ENCODE measurements around the gene NBAS.

NBAS gene

DNA sequence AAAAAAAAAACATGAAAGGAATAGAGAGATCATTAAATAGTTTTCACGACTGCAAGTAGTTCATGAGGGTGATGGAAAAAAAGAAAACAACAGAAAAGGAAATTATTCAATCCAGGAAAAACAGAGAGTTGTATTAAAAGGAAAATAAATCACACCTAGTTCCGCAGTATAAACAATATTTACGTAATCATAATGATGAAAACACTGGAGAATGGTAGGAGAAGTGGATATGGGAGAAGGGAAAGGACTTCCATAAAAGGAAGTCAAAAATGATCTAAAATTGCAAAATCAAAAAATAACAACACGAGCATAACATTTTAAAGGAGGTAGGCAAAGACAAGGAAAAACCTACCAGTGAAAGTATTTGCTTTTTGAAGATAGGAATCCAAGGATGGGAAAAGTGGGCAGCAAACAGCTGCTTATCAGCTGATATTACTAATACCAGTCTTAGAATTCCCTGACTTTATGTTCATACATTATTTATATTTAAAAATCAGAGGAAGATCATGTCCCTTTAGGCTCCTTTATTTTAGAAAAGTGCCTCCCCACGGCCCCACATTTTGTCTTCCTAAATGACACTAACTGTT is 160.8 kb downstream of the NBAS start:
- TF ChIP-seq, protein P1, sequence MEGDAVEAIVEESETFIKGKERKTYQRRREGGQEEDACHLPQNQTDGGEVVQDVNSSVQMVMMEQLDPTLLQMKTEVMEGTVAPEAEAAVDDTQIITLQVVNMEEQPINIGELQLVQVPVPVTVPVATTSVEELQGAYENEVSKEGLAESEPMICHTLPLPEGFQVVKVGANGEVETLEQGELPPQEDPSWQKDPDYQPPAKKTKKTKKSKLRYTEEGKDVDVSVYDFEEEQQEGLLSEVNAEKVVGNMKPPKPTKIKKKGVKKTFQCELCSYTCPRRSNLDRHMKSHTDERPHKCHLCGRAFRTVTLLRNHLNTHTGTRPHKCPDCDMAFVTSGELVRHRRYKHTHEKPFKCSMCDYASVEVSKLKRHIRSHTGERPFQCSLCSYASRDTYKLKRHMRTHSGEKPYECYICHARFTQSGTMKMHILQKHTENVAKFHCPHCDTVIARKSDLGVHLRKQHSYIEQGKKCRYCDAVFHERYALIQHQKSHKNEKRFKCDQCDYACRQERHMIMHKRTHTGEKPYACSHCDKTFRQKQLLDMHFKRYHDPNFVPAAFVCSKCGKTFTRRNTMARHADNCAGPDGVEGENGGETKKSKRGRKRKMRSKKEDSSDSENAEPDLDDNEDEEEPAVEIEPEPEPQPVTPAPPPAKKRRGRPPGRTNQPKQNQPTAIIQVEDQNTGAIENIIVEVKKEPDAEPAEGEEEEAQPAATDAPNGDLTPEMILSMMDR (conservative IDR thresholded peaks at IDR 0.05), result no peak
- H3K27ac ChIP-seq, result no peak overlapping the region

DNA sequence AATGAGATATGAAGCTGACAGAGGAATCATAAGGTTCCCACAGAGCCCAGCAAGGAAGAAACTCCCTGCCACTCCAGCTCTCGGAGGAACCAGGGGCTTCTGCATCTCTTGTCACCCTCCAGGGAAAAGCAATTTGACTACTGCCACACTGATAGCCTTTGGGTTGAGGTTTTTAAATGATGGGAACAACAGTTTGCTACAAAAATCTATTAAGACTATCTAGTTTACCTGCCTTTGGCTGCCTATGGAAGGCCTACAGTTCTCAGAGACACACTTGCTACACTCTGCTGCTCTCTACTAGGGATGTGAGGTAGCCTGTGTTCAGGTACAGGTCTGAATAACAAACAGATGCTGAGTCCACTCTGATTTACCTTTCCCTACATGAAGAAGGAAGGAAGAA is 161.9 kb downstream of the NBAS start:
- no peak overlapping the region for H3K27ac ChIP-seq
- TF ChIP-seq, protein P1 (conservative IDR thresholded peaks at IDR 0.05), result no peak

DNA sequence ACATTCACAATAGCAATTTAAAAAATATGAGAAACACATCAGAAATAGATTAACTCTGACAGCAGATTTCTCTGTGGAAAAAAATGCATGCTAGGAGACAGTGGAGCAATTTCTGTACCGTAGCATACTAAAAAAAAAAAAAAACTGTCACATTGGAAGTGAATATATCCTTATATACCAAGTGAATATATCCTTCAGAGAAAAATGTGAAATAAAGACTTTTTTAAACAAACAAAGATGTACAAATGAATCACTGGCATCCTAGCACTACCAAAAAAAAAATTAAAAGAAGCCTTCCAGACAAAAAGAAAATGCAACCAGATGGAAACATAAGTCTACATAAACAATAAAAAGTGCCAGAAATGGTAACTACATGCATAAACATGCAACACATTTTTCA is 169.4 kb downstream of the NBAS start:
- TF ChIP-seq, protein P1 (conservative IDR thresholded peaks at IDR 0.05), result no peak
- no peak overlapping the region for H3K27ac ChIP-seq

DNA sequence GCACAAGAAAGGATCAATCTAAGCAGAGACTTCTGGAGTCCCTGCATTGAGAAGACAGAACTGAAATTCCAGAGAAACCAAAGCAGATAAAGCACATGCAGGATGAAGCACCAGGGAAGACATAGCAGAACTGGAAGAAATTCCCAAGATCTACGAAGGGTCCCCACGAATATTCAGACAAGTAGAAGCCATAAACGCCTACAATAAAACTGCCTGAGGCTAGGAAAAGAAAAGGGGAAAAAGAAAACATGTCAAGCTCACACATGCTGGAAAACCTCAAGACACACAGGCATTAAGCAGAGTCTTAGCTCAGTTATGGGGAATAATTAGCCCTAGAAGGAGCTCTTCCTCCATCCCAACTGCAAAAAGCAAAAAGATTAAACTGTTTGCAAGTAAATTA is 171.2 kb downstream of the NBAS start:
- TF ChIP-seq, protein P1 (conservative IDR thresholded peaks at IDR 0.05), result no peak

DNA sequence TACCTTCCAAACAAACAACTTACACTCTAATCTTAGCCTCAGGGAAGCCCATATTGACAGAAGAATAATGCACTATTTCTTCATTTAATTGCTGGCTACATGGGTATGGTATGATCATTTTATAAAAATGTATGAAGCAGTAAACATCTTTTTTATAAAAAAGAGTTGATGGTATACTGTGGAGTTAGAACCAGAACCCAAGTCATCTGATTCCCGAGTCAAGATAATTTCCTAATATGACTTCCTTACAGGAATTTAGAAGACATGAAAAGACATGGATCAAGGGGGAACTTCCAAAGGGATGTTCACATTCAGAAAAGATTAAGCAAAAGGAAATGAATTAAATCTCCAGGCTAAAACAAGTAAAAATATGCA is 171.8 kb downstream of the NBAS start:
- TF ChIP-seq, protein P1 (conservative IDR thresholded peaks at IDR 0.05), result no peak
- H3K27ac ChIP-seq, result no peak overlapping the region

More for the DNA sequence above, 171.2 kb downstream of the NBAS start:
- no peak overlapping the region for H3K27ac ChIP-seq

DNA sequence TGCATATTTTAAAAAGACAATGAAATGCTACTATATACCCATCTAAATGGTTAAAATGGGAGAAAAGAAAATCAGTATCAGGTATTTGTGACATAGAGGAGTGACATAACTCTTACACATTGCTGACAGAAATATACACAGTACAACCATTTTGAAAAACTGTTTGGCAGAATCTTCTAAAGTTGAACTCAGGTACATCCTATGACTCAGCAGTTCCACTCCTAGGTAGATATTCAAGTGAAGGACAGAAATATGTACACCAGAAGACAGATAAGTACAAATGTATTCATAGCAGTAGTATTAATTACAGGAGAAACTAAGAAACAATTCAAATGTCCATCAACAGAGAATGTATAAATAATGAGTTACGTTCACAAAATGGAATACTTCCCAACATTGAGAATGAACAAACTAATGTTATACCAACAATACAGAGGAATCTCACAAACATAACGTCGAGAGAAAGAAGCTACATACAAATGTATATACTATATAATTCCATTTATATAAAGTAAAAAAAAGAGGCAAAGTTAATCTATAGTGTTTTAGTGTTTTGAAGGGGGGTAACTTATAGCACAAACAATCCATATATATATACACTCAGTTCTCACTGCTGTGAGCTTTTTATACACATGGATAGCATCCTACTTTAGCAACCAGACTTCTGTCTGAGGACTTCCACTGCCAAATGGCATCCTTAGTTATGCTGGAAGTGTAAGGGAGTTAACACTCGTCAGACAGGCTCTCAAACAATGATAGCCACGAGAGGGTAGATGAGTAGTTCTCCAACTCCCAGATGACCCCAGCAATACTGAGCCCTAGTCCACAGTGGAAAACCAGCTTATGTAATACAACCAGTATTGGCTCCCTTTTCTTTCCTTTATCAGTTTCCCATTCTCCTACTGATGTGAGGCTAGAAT is 172.5 kb downstream of the NBAS start:
- no peak overlapping the region for H3K27ac ChIP-seq
- TF ChIP-seq, protein P1 (conservative IDR thresholded peaks at IDR 0.05), result no peak

DNA sequence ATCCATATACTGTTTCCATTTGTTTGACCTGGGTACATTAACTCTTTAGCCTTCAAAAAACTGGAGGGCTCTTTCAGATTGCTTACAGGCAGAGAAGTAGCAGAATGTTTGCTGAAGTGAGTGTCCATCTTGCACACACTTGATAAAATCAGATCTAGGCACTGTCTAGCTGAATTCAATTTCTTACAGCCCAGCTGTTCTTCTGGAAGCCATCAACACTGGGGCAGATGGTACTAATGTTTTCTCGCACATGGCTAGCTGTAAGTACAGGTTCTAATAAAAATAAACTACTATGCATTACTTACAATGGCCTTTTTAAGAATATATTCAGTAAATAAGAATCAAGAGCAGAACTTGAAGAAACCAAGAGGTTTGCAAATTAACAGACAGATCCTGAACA is 175.9 kb downstream of the NBAS start:
- H3K27ac ChIP-seq, result no peak overlapping the region
- TF ChIP-seq, protein P1 (conservative IDR thresholded peaks at IDR 0.05), result no peak

All from VCaP (cell line).